ENCODE data around the gene HAGHL. TPM values are rescaled to one million over a fixed set of nuclear protein-coding genes. Genes with fewer than 3 reads are reported as not detected.
A peak's percentile ranks its signal among the peaks of the same experiment; 100 is the strongest.

HAGHL gene
- total RNA-seq, 2 donors from 2014 or later, result 7.7 to 10.1 TPM

- DNase-seq (ENCODE audit: low spot score), result no peak
- peaks cover 23% of the 10 kb centered on the region for H3K27me3 ChIP-seq (replicated peaks; ENCODE audit: insufficient read depth)
- no peak overlapping the region for H3K27ac ChIP-seq
- H3K36me3 ChIP-seq, result no peaks in the 10 kb centered on the region
- intact Hi-C loops (cut with DNase I), result no loop called here
- TF ChIP-seq CTCF (IDR thresholded peaks at IDR 0.05) (no peak), POLR2AphosphoS5 (IDR thresholded peaks at IDR 0.05) (no peak), POLR2A (IDR thresholded peaks at IDR 0.05) (no peak)
- no peaks in the 10 kb centered on the region for H3K9me3 ChIP-seq
- WGBS, result 67% methylated on average over 10 of the region's 10 CpGs
- H3K4me3 ChIP-seq, result no peak overlapping the region
- peaks cover 11% of the 10 kb centered on the region for H3K4me1 ChIP-seq (replicated peaks)
Measured at GRCh38 chr16:692356-693108, 34.4 kb upstream of the HAGHL start.

- DNase-seq (ENCODE audit: low spot score), result no peak
- intact Hi-C loops (cut with DNase I), result no loop called here
- Histone ChIP-seq H3K4me3 (no peak overlapping the region), H3K36me3 (no peaks in the 10 kb centered on the region), H3K9me3 (no peaks in the 10 kb centered on the region), H3K4me1 (replicated peaks) (peaks cover 11% of the 10 kb centered on the region), H3K27me3 (replicated peaks; ENCODE audit: insufficient read depth) (peaks cover 23% of the 10 kb centered on the region), H3K27ac (no peak overlapping the region)
- TF ChIP-seq POLR2AphosphoS5 (IDR thresholded peaks at IDR 0.05) (no peak), POLR2A (IDR thresholded peaks at IDR 0.05) (no peak), CTCF (IDR thresholded peaks at IDR 0.05) (no peak)
- WGBS, result 45% methylated on average over 21 of the region's 22 CpGs
Measured at GRCh38 chr16:693364-693763, 33.5 kb upstream of the HAGHL start.

- WGBS, result 7% methylated on average over 37 of the region's 37 CpGs
- no peak for DNase-seq (ENCODE audit: low spot score)
- Histone ChIP-seq H3K27me3 (replicated peaks; ENCODE audit: insufficient read depth) (peaks cover 23% of the 10 kb centered on the region), H3K27ac (no peak overlapping the region), H3K9me3 (no peaks in the 10 kb centered on the region), H3K4me1 (replicated peaks) (peaks cover 11% of the 10 kb centered on the region), H3K4me3 (no peak overlapping the region), H3K36me3 (no peaks in the 10 kb centered on the region)
- intact Hi-C loops (cut with DNase I), result no loop called here
- TF ChIP-seq POLR2A (IDR thresholded peaks at IDR 0.05) (no peak), CTCF (IDR thresholded peaks at IDR 0.05) (no peak), POLR2AphosphoS5 (IDR thresholded peaks at IDR 0.05) (no peak)
Measured at GRCh38 chr16:693766-694165, 33.1 kb upstream of the HAGHL start.

GRCh38 chr16:694187-694862 lies 32.6 kb upstream of the HAGHL start:
- no peak for DNase-seq (ENCODE audit: low spot score)
- intact Hi-C loops (cut with DNase I), result no loop called here
- Histone ChIP-seq H3K27me3 (replicated peaks; ENCODE audit: insufficient read depth) (peaks cover 23% of the 10 kb centered on the region), H3K9me3 (no peaks in the 10 kb centered on the region), H3K36me3 (no peaks in the 10 kb centered on the region), H3K27ac (no peak overlapping the region), H3K4me3 (peak overlapping the region; percentile 8 to 17), H3K4me1 (replicated peaks) (peaks cover 11% of the 10 kb centered on the region)
- 4% methylated on average over 42 of the region's 64 CpGs for WGBS
- TF ChIP-seq POLR2A (IDR thresholded peaks at IDR 0.05) (no peak), POLR2AphosphoS5 (IDR thresholded peaks at IDR 0.05) (no peak)

GRCh38 chr16:694863-695354 lies 32.0 kb upstream of the HAGHL start:
- no peak for DNase-seq (ENCODE audit: low spot score)
- under 1% methylated on average over 31 of the region's 37 CpGs for WGBS
- H3K27me3 ChIP-seq (replicated peaks; ENCODE audit: insufficient read depth), result peaks cover 23% of the 10 kb centered on the region
- intact Hi-C loops (cut with DNase I), result no loop called here
- no peaks in the 10 kb centered on the region for H3K36me3 ChIP-seq
- peaks cover 7% of the 10 kb centered on the region for H3K4me1 ChIP-seq (replicated peaks)
- no peak for TF ChIP-seq CTCF (IDR thresholded peaks at IDR 0.05)
- no peak overlapping the region for H3K27ac ChIP-seq
- no peaks in the 10 kb centered on the region for H3K9me3 ChIP-seq
- H3K4me3 ChIP-seq, result peak overlapping the region; percentile 8 to 17

Measured in prostate gland (tissue), 2 donors.